Cardiac atrium fibroblast (primary cell): ENCODE data around the gene LGALS3. TPM values are rescaled to one million over a fixed set of nuclear protein-coding genes. Genes with fewer than 3 reads are reported as not detected.

ENCODE experiments used
- total RNA-seq: library from RNA; depleted of rRNA; stranded (reverse); fragments of >200 nt; gene quantifications from 2 replicates; pipeline ENCODE4 v1.2.3, GENCODE V29; 2015

LGALS3 gene
- total RNA-seq: 601 and 678 TPM in 2 replicates

DNA sequence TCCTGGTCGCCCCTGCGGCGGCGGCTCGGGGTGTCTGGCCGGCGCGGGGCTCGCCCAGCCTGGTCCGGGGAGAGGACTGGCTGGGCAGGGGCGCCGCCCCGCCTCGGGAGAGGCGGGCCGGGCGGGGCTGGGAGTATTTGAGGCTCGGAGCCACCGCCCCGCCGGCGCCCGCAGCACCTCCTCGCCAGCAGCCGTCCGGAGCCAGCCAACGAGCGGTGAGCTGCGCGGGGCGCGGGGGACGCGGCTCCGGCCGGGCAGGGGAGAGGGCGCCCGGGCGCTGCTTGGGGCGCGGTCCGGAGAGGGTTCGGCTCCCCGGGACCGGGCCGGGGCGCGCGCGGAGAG lies at the start of gene LGALS3:
Gene LGALS3, plus strand, starts transcription at position 167 of the 342 bp plus-strand sequence. CDS start 8,122 bp downstream, outside the sequence.

DNA sequence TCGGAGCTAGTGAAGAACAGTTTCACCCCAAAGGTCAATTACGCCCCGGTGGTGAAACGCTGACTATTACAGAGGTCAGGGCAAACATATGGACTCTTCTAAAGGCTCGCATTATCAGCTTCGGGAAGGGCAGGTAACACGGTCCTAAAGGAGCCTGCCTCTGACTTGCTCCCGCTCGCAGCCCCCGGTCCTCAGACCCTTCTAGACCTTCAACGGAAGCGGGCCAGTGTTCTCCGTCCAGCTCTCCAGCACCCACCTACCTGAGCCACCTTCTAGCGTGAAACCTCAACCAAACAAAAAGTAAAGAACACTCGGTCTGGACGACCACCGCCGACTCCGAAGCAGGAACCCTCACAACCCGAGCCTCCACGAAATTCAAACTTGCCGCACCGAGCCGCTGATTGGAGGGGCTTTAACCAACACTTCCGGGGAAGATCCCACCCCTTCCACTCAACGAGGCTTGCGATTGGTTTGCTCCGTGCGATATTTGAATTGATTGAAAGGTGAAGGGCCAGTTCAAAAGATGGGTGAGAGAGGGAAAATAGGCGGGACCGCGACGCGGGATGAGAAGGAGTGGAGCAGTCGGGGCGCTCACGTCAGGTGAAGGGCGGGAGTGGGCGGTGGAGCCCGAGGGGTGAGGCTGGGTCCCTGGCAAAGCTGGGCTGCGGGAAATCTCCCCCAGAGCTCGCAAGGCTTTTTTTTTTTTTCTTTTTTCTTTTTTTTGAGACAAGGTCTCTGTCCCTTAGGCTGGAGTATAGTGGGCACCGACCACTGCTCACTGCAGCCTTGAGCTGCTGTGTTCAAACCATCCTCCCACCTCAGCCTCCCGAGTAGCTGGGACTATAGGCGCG lies 62.4 kb downstream of the LGALS3 start, which contains the start of gene DLGAP5:
Gene DLGAP5, minus strand, starts transcription at position 383 of the 851 bp plus-strand sequence. CDS start 2,406 bp downstream, outside the sequence.

Other genes with a start within 250 kb of the LGALS3 start
- 2.3 and 4.1 TPM in 2 replicates for gene GCH1, start 226.4 kb upstream of the LGALS3 start, total RNA-seq
- 2.2 and 2.3 TPM in 2 replicates for gene WDHD1, start 102.2 kb upstream of the LGALS3 start, total RNA-seq
- gene SOCS4, start 102.0 kb upstream of the LGALS3 start, total RNA-seq: 7.9 and 13.1 TPM in 2 replicates
- gene MAPK1IP1L, start 77.6 kb upstream of the LGALS3 start, total RNA-seq: 53.8 and 60.1 TPM in 2 replicates
- gene DLGAP5, start 62.3 kb downstream of the LGALS3 start, total RNA-seq: 5.4 and 7.8 TPM in 2 replicates
- 10.3 and 15.9 TPM in 2 replicates for gene FBXO34, start 142.2 kb downstream of the LGALS3 start, total RNA-seq